Measurements from ENCODE around the gene WDFY2.
A peak's percentile ranks its signal among the peaks of the same experiment; 100 is the strongest.
"Not testable (repeated sequence)": the region's sequence is repeated elsewhere in the genome, so short reads cannot be mapped to it uniquely, and the experiment has no call there.

The WDFY2 gene

GRCh38 chr13:51564252-51564651 is 20.0 kb upstream of the WDFY2 start:
- no peak for DNase-seq (ENCODE audit: low read depth)

GRCh38 chr13:51564671-51565070 is 19.6 kb upstream of the WDFY2 start:
- DNase-seq (ENCODE audit: low read depth): no peak

- not testable (repeated sequence) for DNase-seq (ENCODE audit: low read depth)
Measured at GRCh38 chr13:51569001-51569400, 15.3 kb upstream of the WDFY2 start.

- no peak for DNase-seq (ENCODE audit: low read depth)
Measured at GRCh38 chr13:51576754-51577153, 7.5 kb upstream of the WDFY2 start.

GRCh38 chr13:51577690-51578089 is 6.6 kb upstream of the WDFY2 start:
- no peak for DNase-seq (ENCODE audit: low read depth)

- no peak for DNase-seq (ENCODE audit: low read depth)
Measured at GRCh38 chr13:51579676-51580075, 4.6 kb upstream of the WDFY2 start.

- DNase-seq (ENCODE audit: low read depth): no peak
Measured at GRCh38 chr13:51581148-51581820, 3.0 kb upstream of the WDFY2 start.

- DNase-seq (ENCODE audit: low read depth): no peak
Measured at GRCh38 chr13:51583469-51583874, 790 bp upstream of the WDFY2 start.

GRCh38 chr13:51584731-51585672 is 740 bp downstream of the WDFY2 start:
- peak; percentile 52 for DNase-seq (ENCODE audit: low read depth)

GRCh38 chr13:51585696-51586095 is 1.4 kb downstream of the WDFY2 start:
- DNase-seq (ENCODE audit: low read depth): no peak

- DNase-seq (ENCODE audit: low read depth): no peak
Measured at GRCh38 chr13:51587372-51587771, 3.1 kb downstream of the WDFY2 start.

- DNase-seq (ENCODE audit: low read depth): no peak
Measured at GRCh38 chr13:51588406-51588949, 4.2 kb downstream of the WDFY2 start.

GRCh38 chr13:51589793-51590192 is 5.5 kb downstream of the WDFY2 start:
- DNase-seq (ENCODE audit: low read depth): no peak

- no peak for DNase-seq (ENCODE audit: low read depth)
Measured at GRCh38 chr13:51590231-51590970, 6.1 kb downstream of the WDFY2 start.

- DNase-seq (ENCODE audit: low read depth): no peak
Measured at GRCh38 chr13:51590971-51591627, 6.8 kb downstream of the WDFY2 start.

- not testable (repeated sequence) for DNase-seq (ENCODE audit: low read depth)
Measured at GRCh38 chr13:51591938-51592337, 7.7 kb downstream of the WDFY2 start.

GRCh38 chr13:51594432-51594831 is 10.2 kb downstream of the WDFY2 start:
- no peak for DNase-seq (ENCODE audit: low read depth)

- no peak for DNase-seq (ENCODE audit: low read depth)
Measured at GRCh38 chr13:51595416-51595815, 11.2 kb downstream of the WDFY2 start.

GRCh38 chr13:51596541-51596940 is 12.3 kb downstream of the WDFY2 start:
- no peak for DNase-seq (ENCODE audit: low read depth)

- no peak for DNase-seq (ENCODE audit: low read depth)
Measured at GRCh38 chr13:51599444-51600176, 15.3 kb downstream of the WDFY2 start.

GRCh38 chr13:51600703-51601102 is 16.4 kb downstream of the WDFY2 start:
- DNase-seq (ENCODE audit: low read depth): no peak
